Glutamatergic neuron (in vitro differentiated cells): ENCODE data around the gene CTBP2. TPM values are rescaled to one million over a fixed set of nuclear protein-coding genes. Genes with fewer than 3 reads are reported as not detected.

Experiments
- DNase-seq: peaks from one replicate; pipeline ENCODE4 v3.0.0; 2022
- H3K27ac Mint-ChIP-seq: one replicate; pipeline ENCODE4 v1.8.0; 2020; ENCODE audit warnings: mild to moderate bottlenecking, mixed read lengths, inconsistent platforms; ENCODE audit not compliant: unreplicated experiment
- H3K27me3 Mint-ChIP-seq: one replicate; pipeline ENCODE4 v1.8.0; 2020; ENCODE audit warnings: mild to moderate bottlenecking, moderate library complexity, mixed read lengths, inconsistent platforms; ENCODE audit not compliant: unreplicated experiment
- H3K36me3 Mint-ChIP-seq: one replicate; pipeline ENCODE4 v1.8.0; 2020; ENCODE audit warnings: mild to moderate bottlenecking, mixed read lengths, inconsistent platforms; ENCODE audit not compliant: unreplicated experiment
- H3K4me1 Mint-ChIP-seq: one replicate; pipeline ENCODE4 v1.8.0; 2020; ENCODE audit warnings: mild to moderate bottlenecking, low read depth, mixed read lengths, inconsistent platforms; ENCODE audit not compliant: unreplicated experiment
- H3K4me3 Mint-ChIP-seq: one replicate; pipeline ENCODE4 v1.8.0; 2020; ENCODE audit warnings: mild to moderate bottlenecking, mixed read lengths, inconsistent platforms; ENCODE audit not compliant: unreplicated experiment
- H3K9me3 Mint-ChIP-seq: one replicate; pipeline ENCODE4 v1.8.0; 2020; ENCODE audit warnings: mild to moderate bottlenecking, moderate library complexity, mixed read lengths, inconsistent platforms; ENCODE audit not compliant: unreplicated experiment
- total RNA-seq: library from RNA; stranded (reverse); fragmentation: NEBNext Ultra II Directional; extraction: Animal tissue kit (Norgen Biotek cat#: 25700); gene quantifications from one replicate; pipeline ENCODE4 v1.2.1, GENCODE V29; 2021; ENCODE audit not compliant: unreplicated experiment
- TF ChIP-seq, protein P1 (sequence below): fragments of 200-600 bp; sonication (generic); IDR thresholded peaks from one replicate; pipeline ENCODE4 v1.5.0; 2021; ENCODE audit not compliant: partially characterized antibody, unreplicated experiment

CTBP2 gene
- total RNA-seq, 1 donor from 2014 or later = 174 TPM

DNA sequence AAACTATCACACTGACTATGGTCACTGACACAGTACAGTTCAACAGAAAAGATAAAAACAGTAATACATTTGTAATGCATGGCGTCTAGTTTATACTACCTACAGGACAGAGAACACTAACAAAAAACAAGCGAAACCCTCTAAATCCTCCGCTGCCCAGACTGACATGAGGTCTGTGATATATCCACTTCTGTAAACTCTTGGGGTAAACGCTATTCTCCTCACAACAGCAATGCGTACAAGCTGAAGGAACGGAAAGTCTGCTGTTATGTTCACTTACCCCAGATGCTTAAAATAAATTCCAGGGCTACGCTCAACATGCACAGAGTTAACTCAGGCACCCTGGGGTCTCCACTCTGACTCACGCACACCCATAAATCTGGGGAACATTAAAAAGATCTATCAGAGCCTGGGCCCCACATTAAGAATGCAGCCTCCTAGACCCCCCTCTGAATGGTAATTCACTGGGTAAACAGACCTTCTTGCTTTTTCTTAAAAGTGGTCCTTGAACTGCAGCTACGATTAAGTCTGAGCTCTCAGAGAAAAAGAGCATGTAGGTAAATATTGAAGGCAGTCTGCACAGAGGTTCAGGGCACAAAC is 105.6 kb downstream of the CTBP2 start:
- peaks cover 21% of the 10 kb centered on the region for H3K9me3 Mint-ChIP-seq
- H3K27ac Mint-ChIP-seq = peak overlapping the region; percentile 18
- H3K36me3 Mint-ChIP-seq = peaks cover 5% of the 10 kb centered on the region
- DNase-seq = no peak
- TF ChIP-seq, protein P1, sequence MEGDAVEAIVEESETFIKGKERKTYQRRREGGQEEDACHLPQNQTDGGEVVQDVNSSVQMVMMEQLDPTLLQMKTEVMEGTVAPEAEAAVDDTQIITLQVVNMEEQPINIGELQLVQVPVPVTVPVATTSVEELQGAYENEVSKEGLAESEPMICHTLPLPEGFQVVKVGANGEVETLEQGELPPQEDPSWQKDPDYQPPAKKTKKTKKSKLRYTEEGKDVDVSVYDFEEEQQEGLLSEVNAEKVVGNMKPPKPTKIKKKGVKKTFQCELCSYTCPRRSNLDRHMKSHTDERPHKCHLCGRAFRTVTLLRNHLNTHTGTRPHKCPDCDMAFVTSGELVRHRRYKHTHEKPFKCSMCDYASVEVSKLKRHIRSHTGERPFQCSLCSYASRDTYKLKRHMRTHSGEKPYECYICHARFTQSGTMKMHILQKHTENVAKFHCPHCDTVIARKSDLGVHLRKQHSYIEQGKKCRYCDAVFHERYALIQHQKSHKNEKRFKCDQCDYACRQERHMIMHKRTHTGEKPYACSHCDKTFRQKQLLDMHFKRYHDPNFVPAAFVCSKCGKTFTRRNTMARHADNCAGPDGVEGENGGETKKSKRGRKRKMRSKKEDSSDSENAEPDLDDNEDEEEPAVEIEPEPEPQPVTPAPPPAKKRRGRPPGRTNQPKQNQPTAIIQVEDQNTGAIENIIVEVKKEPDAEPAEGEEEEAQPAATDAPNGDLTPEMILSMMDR = no peak
- H3K4me1 Mint-ChIP-seq = peaks cover 64% of the 10 kb centered on the region
- H3K27me3 Mint-ChIP-seq = peaks cover 25% of the 10 kb centered on the region
- no peak overlapping the region for H3K4me3 Mint-ChIP-seq

DNA sequence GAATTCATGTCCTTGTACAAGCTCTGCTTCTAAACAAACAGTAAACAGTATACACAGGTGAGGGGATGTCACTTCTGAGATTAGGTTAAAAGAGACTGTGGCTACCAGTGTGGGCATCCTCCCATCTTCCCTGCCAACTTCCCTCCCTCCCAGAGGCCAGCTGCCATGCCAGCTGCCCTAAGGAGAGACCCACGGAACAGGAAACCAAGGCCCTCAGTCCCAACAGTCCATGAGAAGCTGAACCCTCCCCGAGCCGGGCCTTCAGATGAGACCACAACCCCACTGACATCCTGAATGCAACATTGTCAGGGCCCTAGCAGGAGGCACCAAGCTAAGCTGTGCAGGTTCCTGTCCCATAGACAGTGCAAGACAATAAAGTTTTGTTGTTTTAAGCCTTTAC is 106.1 kb downstream of the CTBP2 start:
- Mint-ChIP-seq H3K27me3 (peaks cover 25% of the 10 kb centered on the region), H3K27ac (no peak overlapping the region), H3K4me3 (no peak overlapping the region), H3K36me3 (peaks cover 5% of the 10 kb centered on the region), H3K4me1 (peaks cover 62% of the 10 kb centered on the region), H3K9me3 (peaks cover 17% of the 10 kb centered on the region)
- TF ChIP-seq, protein P1 = no peak
- DNase-seq = no peak

DNA sequence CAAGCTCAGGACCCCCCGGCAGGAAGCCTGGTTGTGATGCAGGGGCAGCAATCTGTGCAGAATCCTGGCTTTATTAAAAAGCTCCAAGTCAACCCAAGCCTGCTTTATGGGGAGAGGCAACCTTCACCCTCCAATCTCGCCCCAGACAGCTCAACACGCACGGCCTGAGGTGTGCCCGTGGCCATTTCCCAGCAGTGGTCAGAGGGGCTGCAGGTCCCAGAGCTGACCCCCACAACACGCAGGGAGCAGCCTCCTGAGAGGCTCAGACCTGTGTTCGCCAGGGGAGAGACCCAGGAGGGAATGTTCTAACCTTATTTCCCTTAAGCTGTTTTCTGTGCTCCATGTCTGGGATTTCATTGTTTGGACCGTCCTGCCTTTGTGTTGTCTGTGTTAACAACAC is 108.2 kb downstream of the CTBP2 start:
- H3K27me3 Mint-ChIP-seq = peaks cover 20% of the 10 kb centered on the region
- peaks cover 19% of the 10 kb centered on the region for H3K9me3 Mint-ChIP-seq
- no peak overlapping the region for H3K4me3 Mint-ChIP-seq
- no peak for DNase-seq
- H3K27ac Mint-ChIP-seq = peak overlapping the region; percentile 4
- peaks cover 5% of the 10 kb centered on the region for H3K36me3 Mint-ChIP-seq
- TF ChIP-seq, protein P1 = no peak
- H3K4me1 Mint-ChIP-seq = peaks cover 63% of the 10 kb centered on the region

DNA sequence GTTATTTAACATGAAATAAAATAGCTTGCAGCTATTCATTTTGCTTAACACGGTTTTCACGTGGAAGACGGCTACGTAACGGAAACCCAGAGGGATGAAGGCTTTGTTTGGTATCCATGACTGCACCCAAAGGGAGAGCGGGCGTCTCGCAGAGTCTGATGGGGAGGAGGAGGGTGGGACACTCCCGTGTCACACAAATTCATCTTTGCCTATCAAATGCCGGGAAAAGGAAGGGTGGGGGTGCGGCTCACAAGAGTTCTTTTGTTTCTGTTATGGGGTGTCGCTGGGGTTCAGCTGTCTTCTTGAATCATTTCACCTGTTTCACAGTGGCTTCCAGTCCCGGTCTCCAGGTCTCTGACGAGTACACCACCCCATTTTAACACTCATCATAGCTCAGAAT is 110.0 kb downstream of the CTBP2 start:
- Mint-ChIP-seq H3K27ac (peak overlapping the region; percentile 38), H3K9me3 (peaks cover 15% of the 10 kb centered on the region), H3K36me3 (peaks cover 5% of the 10 kb centered on the region), H3K4me3 (no peak overlapping the region), H3K4me1 (peaks cover 54% of the 10 kb centered on the region), H3K27me3 (peaks cover 17% of the 10 kb centered on the region)
- TF ChIP-seq, protein P1 = no peak
- no peak for DNase-seq

DNA sequence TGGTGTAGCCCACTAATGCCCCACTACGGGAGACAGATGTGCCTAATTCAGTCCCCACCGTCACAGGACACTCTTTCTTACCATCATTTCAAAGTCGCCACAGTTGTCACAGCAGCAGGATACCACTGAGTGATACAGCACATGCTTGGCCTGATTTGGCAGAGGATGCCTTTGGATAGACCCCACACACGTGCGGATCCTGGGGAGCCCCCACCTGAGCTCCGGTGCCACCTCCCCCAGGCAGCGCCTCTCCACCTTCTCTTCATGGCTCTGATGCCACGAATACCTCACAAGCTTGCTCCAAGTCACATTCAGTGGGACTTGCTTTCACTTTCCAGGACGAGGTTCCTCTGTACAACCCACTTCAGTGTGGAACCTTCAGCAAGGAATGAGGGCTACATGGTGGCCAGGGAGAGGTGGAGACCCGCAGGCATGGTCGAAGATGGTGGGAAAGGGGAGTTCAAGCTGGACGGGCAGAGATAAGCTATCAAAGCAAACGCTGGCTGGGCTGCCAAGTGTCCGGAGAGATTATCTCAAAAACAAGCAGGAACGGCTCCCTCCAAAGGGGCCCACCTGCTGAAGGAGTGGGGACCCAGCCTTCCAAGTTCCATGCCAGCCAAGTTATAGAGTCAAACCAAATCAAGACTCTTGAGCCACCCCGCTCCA is 111.0 kb downstream of the CTBP2 start:
- H3K4me1 Mint-ChIP-seq = peaks cover 52% of the 10 kb centered on the region
- TF ChIP-seq, protein P1 = no peak
- peaks cover 13% of the 10 kb centered on the region for H3K27me3 Mint-ChIP-seq
- DNase-seq = no peak
- peaks cover under 1% of the 10 kb centered on the region for H3K36me3 Mint-ChIP-seq
- H3K4me3 Mint-ChIP-seq = no peak overlapping the region
- peaks cover 15% of the 10 kb centered on the region for H3K9me3 Mint-ChIP-seq
- H3K27ac Mint-ChIP-seq = peak overlapping the region; percentile 86
